WTC11 (cell line): ENCODE data around the gene PRICKLE3. TPM values are rescaled to one million over a fixed set of nuclear protein-coding genes. Genes with fewer than 3 reads are reported as not detected.

Source experiments
- ATAC-seq: fragments of 200-7000 bp; cut with Tn5 transposase; 2 replicates; pipeline ENCODE4 v1.10.0; 2021; ENCODE audit warnings: mild to moderate bottlenecking, moderate library complexity
- CTCF ChIA-PET: fragments of 300-600 bp; sonication (Branson Sonifier 250); formaldehyde crosslinking; loops from one replicate; lab custom pipeline; 2021; ENCODE audit warnings: antibody characterized with exemption; lab: Charles Lee
- POLR2A ChIA-PET: fragments of 350-600 bp; sonication (Branson Sonifier 250); formaldehyde crosslinking; loops from one replicate; lab custom pipeline; 2021; ENCODE audit warnings: antibody characterized with exemption; lab: Charles Lee
- DNase-seq: peaks from one replicate; pipeline ENCODE4 v3.0.0; 2021; ENCODE audit warnings: low spot score
- H3K27ac Mint-ChIP-seq: 2 replicates; pipeline ENCODE4 v1.8.0; 2021; ENCODE audit warnings: mixed read lengths
- H3K27me3 Mint-ChIP-seq: 2 replicates; pipeline ENCODE4 v1.8.0; 2021; ENCODE audit warnings: low read depth, mild to moderate bottlenecking, moderate library complexity, mixed read lengths
- H3K36me3 Mint-ChIP-seq: 2 replicates; pipeline ENCODE4 v1.8.0; 2021; ENCODE audit warnings: mixed read lengths
- H3K4me1 Mint-ChIP-seq: 2 replicates; pipeline ENCODE4 v1.8.0; 2022; ENCODE audit warnings: mixed read lengths
- H3K4me3 Mint-ChIP-seq: 2 replicates; pipeline ENCODE4 v1.8.0; 2021; ENCODE audit warnings: mild to moderate bottlenecking, moderate library complexity, mixed read lengths
- H3K9me3 Mint-ChIP-seq: 2 replicates; pipeline ENCODE4 v1.8.0; 2021; ENCODE audit warnings: mixed read lengths
- ATF1 ChIP-seq: sonication (generic); formaldehyde crosslinking; IDR thresholded peaks from 2 replicates; pipeline ENCODE4 v1.8.1; 2023; ENCODE audit warnings: mild to moderate bottlenecking, moderate library complexity, missing genetic modification reagents
- CREB1 ChIP-seq: sonication (generic); formaldehyde crosslinking; IDR thresholded peaks from 2 replicates; pipeline ENCODE4 v1.8.0; 2023; ENCODE audit warnings: mild to moderate bottlenecking, missing genetic modification reagents
- CREM ChIP-seq: sonication (generic); formaldehyde crosslinking; IDR thresholded peaks from 2 replicates; pipeline ENCODE4 v1.8.1; 2022; ENCODE audit warnings: mild to moderate bottlenecking, missing genetic modification reagents, moderate library complexity
- ESRRA ChIP-seq: sonication (generic); formaldehyde crosslinking; IDR thresholded peaks from 2 replicates; pipeline ENCODE4 v1.8.1; 2022; ENCODE audit warnings: mild to moderate bottlenecking, missing genetic modification reagents, borderline replicate concordance
- FOXK1 ChIP-seq: sonication (generic); formaldehyde crosslinking; IDR thresholded peaks from 2 replicates; pipeline ENCODE4 v1.8.0; 2022; ENCODE audit warnings: mild to moderate bottlenecking, moderate library complexity, missing genetic modification reagents
- FOXP1 ChIP-seq: sonication (generic); formaldehyde crosslinking; IDR thresholded peaks from 2 replicates; pipeline ENCODE4 v1.8.0; 2022; ENCODE audit warnings: missing genetic modification reagents, mild to moderate bottlenecking, moderate library complexity, borderline replicate concordance
- GRHL2 ChIP-seq: fragments of 250-450 bp; sonication (Bioruptor Pico); IDR thresholded peaks from 2 replicates; pipeline ENCODE4 v1.8.0; 2022; ENCODE audit warnings: mild to moderate bottlenecking, moderate library complexity; ENCODE audit not compliant: insufficient replicate concordance, severe bottlenecking
- IRF2 ChIP-seq: sonication (generic); formaldehyde crosslinking; IDR thresholded peaks from 2 replicates; pipeline ENCODE4 v1.8.0; 2022; ENCODE audit warnings: low read depth, missing genetic modification reagents, borderline replicate concordance
- MYBL2 ChIP-seq: sonication (generic); formaldehyde crosslinking; IDR thresholded peaks from 2 replicates; pipeline ENCODE4 v1.8.1; 2023; ENCODE audit warnings: mild to moderate bottlenecking, moderate library complexity, missing genetic modification reagents
- NFE2L1 ChIP-seq: sonication (generic); formaldehyde crosslinking; IDR thresholded peaks from 2 replicates; pipeline ENCODE4 v1.8.1; 2023; ENCODE audit warnings: missing genetic modification reagents
- PRRX2 ChIP-seq: fragments of 250-450 bp; sonication (Bioruptor Pico); IDR thresholded peaks from 2 replicates; pipeline ENCODE4 v1.8.0; 2021; ENCODE audit warnings: mild to moderate bottlenecking
- SMAD3 ChIP-seq: sonication (generic); formaldehyde crosslinking; IDR thresholded peaks from 2 replicates; pipeline ENCODE4 v1.8.0; 2022; ENCODE audit warnings: missing genetic modification reagents, mild to moderate bottlenecking, borderline replicate concordance
- SOX15 ChIP-seq: fragments of 250-450 bp; sonication (Bioruptor Pico); IDR thresholded peaks from 2 replicates; pipeline ENCODE4 v1.9.0; 2021; ENCODE audit warnings: mild to moderate bottlenecking
- SP1 ChIP-seq: sonication (generic); formaldehyde crosslinking; conservative IDR thresholded peaks from 2 replicates; pipeline ENCODE4 v1.8.1; 2022; ENCODE audit warnings: missing genetic modification reagents
- TCF7 ChIP-seq: sonication (generic); formaldehyde crosslinking; IDR thresholded peaks from 2 replicates; pipeline ENCODE4 v1.8.0; 2022; ENCODE audit warnings: mild to moderate bottlenecking, low read depth, missing genetic modification reagents, moderate library complexity
- TEAD4 ChIP-seq: sonication (generic); formaldehyde crosslinking; IDR thresholded peaks from 2 replicates; pipeline ENCODE4 v1.8.0; 2022; ENCODE audit warnings: mild to moderate bottlenecking, missing genetic modification reagents
- TP53 ChIP-seq: sonication (generic); formaldehyde crosslinking; IDR thresholded peaks from 2 replicates; pipeline ENCODE4 v1.8.1; 2023; ENCODE audit warnings: mild to moderate bottlenecking, missing genetic modification reagents
- ZNF121 ChIP-seq: sonication (generic); formaldehyde crosslinking; IDR thresholded peaks from 2 replicates; pipeline ENCODE4 v1.8.0; 2023; ENCODE audit warnings: missing genetic modification reagents
- ZNF138 ChIP-seq: sonication (generic); formaldehyde crosslinking; conservative IDR thresholded peaks from 2 replicates; pipeline ENCODE4 v1.8.1; 2022; ENCODE audit warnings: mild to moderate bottlenecking, moderate library complexity, missing genetic modification reagents
- ZNF232 ChIP-seq: sonication (generic); formaldehyde crosslinking; IDR thresholded peaks from 2 replicates; pipeline ENCODE4 v1.8.0; 2022; ENCODE audit warnings: mild to moderate bottlenecking, missing genetic modification reagents
- ZNF317 ChIP-seq: sonication (generic); formaldehyde crosslinking; IDR thresholded peaks from 2 replicates; pipeline ENCODE4 v1.8.1; 2023; ENCODE audit warnings: low read depth, mild to moderate bottlenecking, moderate library complexity, missing genetic modification reagents, borderline replicate concordance
- ZNF416 ChIP-seq: fragments of 250-450 bp; sonication (Bioruptor Pico); IDR thresholded peaks from 2 replicates; pipeline ENCODE4 v1.9.0; 2021; ENCODE audit warnings: mild to moderate bottlenecking, inconsistent platforms
- total RNA-seq: library from RNA; stranded (reverse); gene quantifications from 3 replicates; pipeline ENCODE4 v1.2.3, GENCODE V29; 2021
- TF ChIP-seq, protein P1 (sequence below): sonication (generic); formaldehyde crosslinking; IDR thresholded peaks from 2 replicates; pipeline ENCODE4 v1.8.1; 2022; ENCODE audit warnings: missing genetic modification reagents, borderline replicate concordance
- TF ChIP-seq, protein P2 (sequence below): sonication (generic); formaldehyde crosslinking; IDR thresholded peaks from 2 replicates; pipeline ENCODE4 v1.8.1; 2022; ENCODE audit warnings: low read depth, mild to moderate bottlenecking, moderate library complexity, missing genetic modification reagents, borderline replicate concordance
- TF ChIP-seq, protein P3 (sequence below): sonication (generic); formaldehyde crosslinking; IDR thresholded peaks from 2 replicates; pipeline ENCODE4 v1.8.1; 2023; ENCODE audit warnings: mild to moderate bottlenecking, moderate library complexity, missing genetic modification reagents
- TF ChIP-seq, protein P4 (sequence below): sonication (generic); formaldehyde crosslinking; IDR thresholded peaks from 2 replicates; pipeline ENCODE4 v1.8.0; 2022; ENCODE audit warnings: mild to moderate bottlenecking, missing genetic modification reagents

The PRICKLE3 gene
- total RNA-seq, 1 experiment from 2014 or later: 14.6 TPM

DNA sequence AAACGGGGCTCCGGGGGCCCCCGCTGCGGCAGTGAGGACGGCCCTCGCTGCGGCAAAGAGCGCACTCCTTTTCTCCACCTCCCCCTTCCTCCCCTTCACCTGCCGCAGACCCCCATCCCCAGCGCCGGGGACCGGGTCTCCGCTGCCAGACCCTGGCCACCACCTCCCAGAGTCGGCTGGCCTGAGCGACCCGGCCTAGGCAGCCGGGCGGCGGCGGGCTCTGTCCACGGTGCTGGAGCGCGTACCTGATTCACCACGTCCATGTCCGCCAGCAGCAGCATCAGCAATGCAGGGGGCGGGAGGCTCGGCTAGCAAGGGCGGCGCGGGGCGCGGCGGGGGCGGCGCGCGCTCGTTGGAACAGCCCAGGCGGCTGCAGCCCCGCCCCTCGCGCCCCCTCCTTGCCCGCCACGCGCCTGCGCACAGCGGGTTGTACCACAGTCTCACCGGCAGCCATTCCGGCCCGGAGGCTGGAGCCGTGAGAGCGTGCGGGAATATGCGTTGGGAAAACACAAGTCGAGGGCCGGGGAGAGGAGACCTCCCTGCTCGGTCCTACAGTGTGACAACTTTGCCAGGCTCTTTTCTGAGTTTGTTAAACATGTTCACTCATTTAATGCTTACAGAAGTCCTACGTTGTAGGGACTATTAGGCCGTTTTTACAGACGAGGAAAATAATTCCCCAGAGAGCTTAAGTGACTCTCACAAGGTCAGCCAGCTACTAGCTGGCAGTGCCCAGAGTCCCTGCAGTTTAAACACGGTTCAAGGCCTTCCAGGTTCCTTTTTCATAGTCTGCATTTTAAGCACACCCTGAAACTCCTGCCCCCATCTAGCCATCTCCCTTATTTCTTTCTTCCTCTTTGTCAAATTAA lies 14.0 kb upstream of the PRICKLE3 start, which contains the start of gene SYP:
Gene SYP (minus strand): TSS at position 288 of the 866 bp plus-strand sequence. CDS start 7 bp downstream, at position 281.
- peak within 1 kb of the TSS; percentile 76 for H3K27ac Mint-ChIP-seq
- peak within 1 kb of the TSS; percentile 61 for H3K4me3 Mint-ChIP-seq
- TF ChIP-seq ATF1: no peak
- 0 out of 2 replicates have a peak, but pooled peaks have one; percentile 26 for TF ChIP-seq SMAD3 (CRISPR knock-in tag)
- no peak for TF ChIP-seq ZNF416 (CRISPR knock-in tag)
- TF ChIP-seq TEAD4: no peak
- TF ChIP-seq, protein P1, sequence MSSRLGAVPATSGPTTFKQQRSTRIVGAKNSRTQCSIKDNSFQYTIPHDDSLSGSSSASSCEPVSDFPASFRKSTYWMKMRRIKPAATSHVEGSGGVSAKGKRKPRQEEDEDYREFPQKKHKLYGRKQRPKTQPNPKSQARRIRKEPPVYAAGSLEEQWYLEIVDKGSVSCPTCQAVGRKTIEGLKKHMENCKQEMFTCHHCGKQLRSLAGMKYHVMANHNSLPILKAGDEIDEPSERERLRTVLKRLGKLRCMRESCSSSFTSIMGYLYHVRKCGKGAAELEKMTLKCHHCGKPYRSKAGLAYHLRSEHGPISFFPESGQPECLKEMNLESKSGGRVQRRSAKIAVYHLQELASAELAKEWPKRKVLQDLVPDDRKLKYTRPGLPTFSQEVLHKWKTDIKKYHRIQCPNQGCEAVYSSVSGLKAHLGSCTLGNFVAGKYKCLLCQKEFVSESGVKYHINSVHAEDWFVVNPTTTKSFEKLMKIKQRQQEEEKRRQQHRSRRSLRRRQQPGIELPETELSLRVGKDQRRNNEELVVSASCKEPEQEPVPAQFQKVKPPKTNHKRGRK: no peak
- TF ChIP-seq SOX15: no peak
- TF ChIP-seq SP1 (CRISPR knock-in tag): peak; percentile 91
- TF ChIP-seq MYBL2 (CRISPR knock-in tag): 0 out of 2 replicates have a peak, but pooled peaks have one; percentile 49
- peak; percentile 84 for TF ChIP-seq FOXP1 (CRISPR knock-in tag)
- peak; percentile 88 for TF ChIP-seq FOXK1
- TF ChIP-seq ZNF121: no peak; the same call in 1 of the 2 replicates
- no peak for TF ChIP-seq PRRX2 (CRISPR knock-in tag)
- TF ChIP-seq ZNF138: no peak
- TF ChIP-seq ESRRA: 0 out of 2 replicates have a peak, but pooled peaks have one; percentile 16
- TF ChIP-seq, protein P2, sequence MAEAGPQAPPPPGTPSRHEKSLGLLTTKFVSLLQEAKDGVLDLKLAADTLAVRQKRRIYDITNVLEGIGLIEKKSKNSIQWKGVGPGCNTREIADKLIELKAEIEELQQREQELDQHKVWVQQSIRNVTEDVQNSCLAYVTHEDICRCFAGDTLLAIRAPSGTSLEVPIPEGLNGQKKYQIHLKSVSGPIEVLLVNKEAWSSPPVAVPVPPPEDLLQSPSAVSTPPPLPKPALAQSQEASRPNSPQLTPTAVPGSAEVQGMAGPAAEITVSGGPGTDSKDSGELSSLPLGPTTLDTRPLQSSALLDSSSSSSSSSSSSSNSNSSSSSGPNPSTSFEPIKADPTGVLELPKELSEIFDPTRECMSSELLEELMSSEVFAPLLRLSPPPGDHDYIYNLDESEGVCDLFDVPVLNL: peak; percentile 63; the same call in 1 of the 2 replicates
- peak; percentile 91; the same call in 1 of the 2 replicates for TF ChIP-seq ZNF232 (CRISPR knock-in tag)
- peak; percentile 75; the same call in 1 of the 2 replicates for TF ChIP-seq TP53 (CRISPR knock-in tag)
- 0 out of 2 replicates have a peak, but pooled peaks have one; percentile 76 for TF ChIP-seq TCF7 (CRISPR knock-in tag)
- TF ChIP-seq CREB1: no peak
- TF ChIP-seq, protein P3, sequence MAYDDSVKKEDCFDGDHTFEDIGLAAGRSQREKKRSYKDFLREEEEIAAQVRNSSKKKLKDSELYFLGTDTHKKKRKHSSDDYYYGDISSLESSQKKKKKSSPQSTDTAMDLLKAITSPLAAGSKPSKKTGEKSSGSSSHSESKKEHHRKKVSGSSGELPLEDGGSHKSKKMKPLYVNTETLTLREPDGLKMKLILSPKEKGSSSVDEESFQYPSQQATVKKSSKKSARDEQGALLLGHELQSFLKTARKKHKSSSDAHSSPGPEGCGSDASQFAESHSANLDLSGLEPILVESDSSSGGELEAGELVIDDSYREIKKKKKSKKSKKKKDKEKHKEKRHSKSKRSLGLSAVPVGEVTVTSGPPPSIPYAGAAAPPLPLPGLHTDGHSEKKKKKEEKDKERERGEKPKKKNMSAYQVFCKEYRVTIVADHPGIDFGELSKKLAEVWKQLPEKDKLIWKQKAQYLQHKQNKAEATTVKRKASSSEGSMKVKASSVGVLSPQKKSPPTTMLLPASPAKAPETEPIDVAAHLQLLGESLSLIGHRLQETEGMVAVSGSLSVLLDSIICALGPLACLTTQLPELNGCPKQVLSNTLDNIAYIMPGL (CRISPR knock-in tag): 0 out of 2 replicates have a peak, but pooled peaks have one; percentile 38
- no peak for TF ChIP-seq GRHL2 (CRISPR knock-in tag)
- no peak for TF ChIP-seq IRF2 (CRISPR knock-in tag)
- TF ChIP-seq ZNF317 (CRISPR knock-in tag): 0 out of 2 replicates have a peak, but pooled peaks have one; percentile 43
- TF ChIP-seq, protein P4, sequence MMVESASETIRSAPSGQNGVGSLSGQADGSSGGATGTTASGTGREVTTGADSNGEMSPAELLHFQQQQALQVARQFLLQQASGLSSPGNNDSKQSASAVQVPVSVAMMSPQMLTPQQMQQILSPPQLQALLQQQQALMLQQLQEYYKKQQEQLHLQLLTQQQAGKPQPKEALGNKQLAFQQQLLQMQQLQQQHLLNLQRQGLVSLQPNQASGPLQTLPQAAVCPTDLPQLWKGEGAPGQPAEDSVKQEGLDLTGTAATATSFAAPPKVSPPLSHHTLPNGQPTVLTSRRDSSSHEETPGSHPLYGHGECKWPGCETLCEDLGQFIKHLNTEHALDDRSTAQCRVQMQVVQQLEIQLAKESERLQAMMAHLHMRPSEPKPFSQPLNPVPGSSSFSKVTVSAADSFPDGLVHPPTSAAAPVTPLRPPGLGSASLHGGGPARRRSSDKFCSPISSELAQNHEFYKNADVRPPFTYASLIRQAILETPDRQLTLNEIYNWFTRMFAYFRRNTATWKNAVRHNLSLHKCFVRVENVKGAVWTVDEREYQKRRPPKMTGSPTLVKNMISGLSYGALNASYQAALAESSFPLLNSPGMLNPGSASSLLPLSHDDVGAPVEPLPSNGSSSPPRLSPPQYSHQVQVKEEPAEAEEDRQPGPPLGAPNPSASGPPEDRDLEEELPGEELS: peak; percentile 88; the same call in 1 of the 2 replicates
- peak; percentile 63 for TF ChIP-seq CREM (CRISPR knock-in tag)
- peak; percentile 27; the same call in 1 of the 2 replicates for TF ChIP-seq NFE2L1 (CRISPR knock-in tag)

More for the DNA sequence above, 14.0 kb upstream of the PRICKLE3 start, which contains the start of gene SYP:
- peaks cover 18% of the 10 kb centered on the region for H3K4me1 Mint-ChIP-seq
- ChIA-PET POLR2A (interaction anchor here (0.8 to 1.1 kb wide), 2 partner anchors 9 to 27 kb away, joined by 4 to 5 read pairs; no protein-coding TSS in a partner anchor), CTCF (interaction anchor here (0.8 kb wide), 1 partner anchor 9 kb away, joined by 3 read pairs; no protein-coding TSS in a partner anchor)
- H3K36me3 Mint-ChIP-seq: no peaks in the 10 kb centered on the region
- ATAC-seq: peak; percentile 97
- DNase-seq: peak; percentile 84
- no peaks in the 10 kb centered on the region for H3K9me3 Mint-ChIP-seq
- no peaks in the 10 kb centered on the region; the same call in 1 of the 2 replicates for H3K27me3 Mint-ChIP-seq
